K562 (cell line): ENCODE results near the gene TMEM179. TPM values are rescaled to one million over a fixed set of nuclear protein-coding genes. Genes with fewer than 3 reads are reported as not detected.

Experiments
- ATF1 ChIP-seq, 2 experiments: fragments of 450-650 bp in 1 of 2; IDR thresholded peaks; 2 replicates each; pipeline ENCODE4 v1.6.1; 2016; ENCODE audit warnings: missing compliant biosample characterization in 1 of 2, missing genetic modification characterization in 1 of 2
- BHLHE40 ChIP-seq: IDR thresholded peaks from 2 replicates; pipeline ENCODE4 v1.6.1; 2011; ENCODE audit warnings: low read length, improper control_type of control experiment
- CBFA2T3 ChIP-seq: fragments of 450-650 bp; IDR thresholded peaks from 2 replicates; pipeline ENCODE4 v1.6.1; 2017
- CBX8 ChIP-seq: fragments of 200-600 bp; sonication (generic); IDR thresholded peaks from 2 replicates; pipeline ENCODE4 v1.6.1; 2012; ENCODE audit warnings: borderline replicate concordance, mixed run types, low read depth, mild to moderate bottlenecking, moderate library complexity, mixed read lengths, low read length, control low read depth, inconsistent platforms; ENCODE audit not compliant: poor library complexity, severe bottlenecking; ENCODE audit errors: extremely low read depth
- CTBP1 ChIP-seq: fragments of 450-650 bp; IDR thresholded peaks from 2 replicates; pipeline ENCODE4 v1.6.1; 2016; ENCODE audit warnings: borderline replicate concordance
- CXXC5 ChIP-seq: fragments of 250-450 bp; sonication (Bioruptor Pico); IDR thresholded peaks from 2 replicates; pipeline ENCODE4 v1.8.0; 2022; ENCODE audit warnings: inconsistent platforms, mild to moderate bottlenecking, moderate library complexity
- ETV1 ChIP-seq: fragments of 450-650 bp; conservative IDR thresholded peaks from 2 replicates; pipeline ENCODE4 v1.6.1; 2016; ENCODE audit warnings: missing genetic modification characterization, control low read depth, low read depth, missing compliant biosample characterization
- GATA2 ChIP-seq: sonication (generic); formaldehyde crosslinking; IDR thresholded peaks from 2 replicates; pipeline ENCODE4 v1.4.0; 2020; ENCODE audit warnings: mild to moderate bottlenecking, missing genetic modification reagents
- JUND ChIP-seq, 2 experiments: IDR thresholded peaks; 2 replicates in 1 of 2; 3 replicates in 1 of 2; pipeline ENCODE4 v1.6.1; 2011; ENCODE audit warnings: borderline replicate concordance in 2 of 2, low read depth in 2 of 2, low read length in 2 of 2, improper control_type of control experiment in 1 of 2, missing biosample characterization in 1 of 2, missing genetic modification characterization in 1 of 2, missing genetic modification reagents in 1 of 2
- MEIS2 ChIP-seq: fragments of 450-650 bp; IDR thresholded peaks from 2 replicates; pipeline ENCODE4 v1.6.1; 2014; ENCODE audit warnings: mild to moderate bottlenecking; ENCODE audit not compliant: partially characterized antibody
- MTA3 ChIP-seq: fragments of 450-650 bp; formaldehyde crosslinking; IDR thresholded peaks from 2 replicates; pipeline ENCODE4 v1.6.1; 2017; ENCODE audit warnings: mild to moderate bottlenecking, borderline replicate concordance
- MYNN ChIP-seq, 2 experiments: sonication (generic); formaldehyde crosslinking in 1 of 2; IDR thresholded peaks; 2 replicates each; pipeline versions ENCODE4 v1.5.0 to v1.6.1; 2016 to 2020; ENCODE audit warnings: antibody characterized with exemption in 1 of 2, missing genetic modification reagents in 1 of 2
- NCOA6 ChIP-seq: fragments of 450-650 bp; IDR thresholded peaks from 2 replicates; pipeline ENCODE4 v1.6.1; 2017; ENCODE audit warnings: mild to moderate bottlenecking
- NR2C2 ChIP-seq, 2 experiments: fragments of 200-800 bp in 1 of 2; sonication (Bioruptor generic) in 1 of 2; sonication (generic) in 1 of 2; formaldehyde crosslinking in 1 of 2; IDR thresholded peaks; 2 replicates each; pipeline versions ENCODE4 v1.6.1 to v1.8.0; 2016 to 2022; ENCODE audit warnings: mild to moderate bottlenecking in 1 of 2, missing compliant biosample characterization in 1 of 2, missing genetic modification characterization in 1 of 2, missing genetic modification reagents in 1 of 2
- PBX2 ChIP-seq, 2 experiments: IDR thresholded peaks in 1 of 2; conservative IDR thresholded peaks in 1 of 2; 2 replicates each; pipeline ENCODE4 v1.6.1; 2016; ENCODE audit warnings: low read depth in 2 of 2, mild to moderate bottlenecking in 1 of 2, missing compliant biosample characterization in 1 of 2, missing genetic modification characterization in 1 of 2, moderate library complexity in 1 of 2
- TAL1 ChIP-seq: fragments of 450-650 bp; IDR thresholded peaks from 2 replicates; pipeline ENCODE4 v1.6.1; 2016; ENCODE audit warnings: mild to moderate bottlenecking
- TCF15 ChIP-seq: fragments of 250-450 bp; sonication (Bioruptor Pico); IDR thresholded peaks from 2 replicates; pipeline ENCODE4 v1.8.0; 2022; ENCODE audit warnings: moderate library complexity, mild to moderate bottlenecking, inconsistent platforms
- TCF3 ChIP-seq: sonication (generic); formaldehyde crosslinking; IDR thresholded peaks from 2 replicates; pipeline ENCODE4 v1.4.0; 2020; ENCODE audit warnings: mild to moderate bottlenecking, missing genetic modification reagents
- TFAP4 ChIP-seq: sonication (generic); formaldehyde crosslinking; IDR thresholded peaks from 2 replicates; pipeline ENCODE4 v1.8.0; 2022; ENCODE audit warnings: missing genetic modification reagents, mild to moderate bottlenecking, moderate library complexity, borderline replicate concordance
- THRA ChIP-seq: fragments of 450-650 bp; IDR thresholded peaks from 2 replicates; pipeline ENCODE4 v1.6.1; 2017; ENCODE audit warnings: mild to moderate bottlenecking, moderate library complexity
- ZNF311 ChIP-seq: fragments of 250-450 bp; sonication (Bioruptor Pico); IDR thresholded peaks from 2 replicates; pipeline ENCODE4 v1.4.0; 2020; ENCODE audit warnings: mild to moderate bottlenecking, moderate library complexity
- ZNF778 ChIP-seq: fragments of 450-650 bp; formaldehyde crosslinking; IDR thresholded peaks from 2 replicates; pipeline ENCODE4 v1.4.0; 2020; ENCODE audit warnings: mild to moderate bottlenecking, moderate library complexity
- polyA plus RNA-seq, 8 experiments: library from polyadenylated mRNA; depleted of rRNA in 4 of 8; stranded (reverse) in 5 of 8; unstranded in 3 of 8; fragments of >200 nt; fragmentation: Nextera tagmentation in 2 of 8; fragmentation: Illumina TruSeq in 1 of 8; extraction: Ambion mirVana in 2 of 8; extraction: Trizol in 1 of 8; gene quantifications; 2 replicates each; pipeline versions ENCODE4 v1.2.1 to v1.2.3, GENCODE V29; 2011 to 2014; ENCODE audit warnings: inconsistent platforms in 1 of 8, missing spikeins in 1 of 8
- total RNA-seq, 7 experiments: library from RNA; depleted of rRNA in 6 of 7; stranded (reverse); fragments of >200 nt in 6 of 7; fragmentation: Illumina TruSeq in 2 of 7; extraction: Trizol in 2 of 7; gene quantifications; 2 replicates each; pipeline versions ENCODE4 v1.2.1 to v1.2.3, GENCODE V29; 2011 to 2021; ENCODE audit warnings: low replicate concordance in 1 of 7

TMEM179 gene
- total and polyA plus RNA-seq, 9 of the 15 experiments (the other 6 are each of a cell fraction or from before 2014, with no cell fraction given), result not detected

GRCh38 chr14:104577847-104578301, 26.7 kb downstream of the TMEM179 start (continued):
- TF ChIP-seq MYNN (IDR thresholded peaks at IDR 0.05), result 0 out of 2 replicates have a peak, but pooled peaks have one; percentile 42
- TF ChIP-seq MYNN (CRISPR knock-in tag; IDR thresholded peaks at IDR 0.05), result no peak
- 0 out of 2 replicates have a peak, but pooled peaks have one; percentile 8 for TF ChIP-seq JUND (IDR thresholded peaks at IDR 0.05; ENCODE audit: borderline replicate concordance, low read depth, low read length)
- no peak for TF ChIP-seq JUND (tag; IDR thresholded peaks at IDR 0.05; ENCODE audit: borderline replicate concordance, low read depth, low read length)
- peak; percentile 48; the same call in 1 of the 2 replicates for TF ChIP-seq CTBP1
- no peak for TF ChIP-seq TCF15
- TF ChIP-seq ETV1 (tag), result peak; percentile 50
- peak; percentile 93 for TF ChIP-seq MEIS2
- no peak for TF ChIP-seq CBX8
- TF ChIP-seq TAL1, result peak; percentile 33; the same call in 1 of the 2 replicates
- peak; percentile 64 for TF ChIP-seq CXXC5
- peak; percentile 66 for TF ChIP-seq GATA2 (CRISPR knock-in tag)
- no peak for TF ChIP-seq PBX2 (CRISPR knock-in tag; IDR thresholded peaks at IDR 0.05; ENCODE audit: low read depth)
- peak; percentile 80 for TF ChIP-seq PBX2 (tag; conservative IDR thresholded peaks at IDR 0.05; ENCODE audit: low read depth)
- 0 out of 2 replicates have a peak, but pooled peaks have one; percentile 37 for TF ChIP-seq BHLHE40
- no peak for TF ChIP-seq THRA
- no peak for TF ChIP-seq ZNF778
- TF ChIP-seq CBFA2T3, result peak; percentile 53
- TF ChIP-seq TFAP4, result peak; percentile 18; the same call in 1 of the 2 replicates
- no peak for TF ChIP-seq ATF1 (CRISPR knock-in tag; IDR thresholded peaks at IDR 0.05)
- peak; percentile 18; the same call in 1 of the 2 replicates for TF ChIP-seq ATF1 (tag; IDR thresholded peaks at IDR 0.05)
- TF ChIP-seq ZNF311, result no peak
- TF ChIP-seq NR2C2 (CRISPR knock-in tag; IDR thresholded peaks at IDR 0.05), result no peak
- peak; percentile 59; the same call in 1 of the 2 replicates for TF ChIP-seq NR2C2 (tag; IDR thresholded peaks at IDR 0.05)
- TF ChIP-seq MTA3, result 0 out of 2 replicates have a peak, but pooled peaks have one; percentile 36
- TF ChIP-seq TCF3 (CRISPR knock-in tag), result peak; percentile 74
- no peak for TF ChIP-seq NCOA6
